Tibial nerve (tissue), 4 donors: ENCODE data around the gene NUP188. TPM values are rescaled to one million over a fixed set of nuclear protein-coding genes. Genes with fewer than 3 reads are reported as not detected.
"Not testable (repeated sequence)": the region's sequence is repeated elsewhere in the genome, so short reads cannot be mapped to it uniquely, and the experiment has no call there.

Source experiments
- DNase-seq, 2 donors: peaks; one replicate each; pipeline ENCODE4 v3.0.0-alpha.2; 2019; ENCODE audit warnings: low spot score in 2 of 2
- H3K27ac ChIP-seq, 4 donors: fragments of 200-600 bp; sonication (generic) in 3 of 4; one replicate each; pipeline ENCODE4 v1.5.1; 2017 to 2019; ENCODE audit warnings: mild to moderate bottlenecking in 1 of 4
- H3K27me3 ChIP-seq, 2 donors: fragments of 200-600 bp; sonication (generic) in 1 of 2; one replicate each; pipeline versions ENCODE4 v1.5.1 to v1.6.0; 2017 to 2019
- H3K36me3 ChIP-seq, 3 donors: fragments of 200-600 bp; sonication (generic); one replicate each; pipeline ENCODE4 v1.5.1; 2018 to 2019
- H3K4me1 ChIP-seq, 4 donors: fragments of 200-600 bp; sonication (generic) in 3 of 4; one replicate each; pipeline ENCODE4 v1.5.1; 2017 to 2019
- H3K4me3 ChIP-seq, 4 donors: fragments of 200-600 bp; sonication (generic) in 3 of 4; one replicate each; pipeline ENCODE4 v1.5.1; 2017 to 2019; ENCODE audit warnings: mild to moderate bottlenecking in 1 of 4, moderate library complexity in 1 of 4
- H3K9me3 ChIP-seq, 4 donors: fragments of 200-600 bp; sonication (generic) in 3 of 4; one replicate each; pipeline ENCODE4 v1.5.1; 2017 to 2019
- EP300 ChIP-seq, 2 donors: sonication (generic); formaldehyde crosslinking; IDR thresholded peaks; one replicate each; pipeline ENCODE4 v1.6.1; 2017; ENCODE audit warnings: antibody characterized with exemption in 2 of 2, mild to moderate bottlenecking in 1 of 2
- POLR2A ChIP-seq, 2 donors: fragments of 450-650 bp; IDR thresholded peaks; one replicate each; pipeline ENCODE4 v1.6.1; 2017; ENCODE audit warnings: antibody characterized with exemption in 2 of 2, mild to moderate bottlenecking in 2 of 2, moderate library complexity in 2 of 2
- WGBS, 2 donors: methylation state at CpG; one replicate each; pipeline ENCODE4 v1.1.5; 2018; 5-methylcytosine and 5-hydroxymethylcytosine counted together
- total RNA-seq, 4 donors: library from RNA; depleted of rRNA; stranded (reverse); fragments of >200 nt; gene quantifications; one replicate each; pipeline ENCODE4 v1.1.0, GENCODE V29; 2016
- TF ChIP-seq, protein P1 (sequence below), 5 experiments: fragments of 200-600 bp in 3 of 5; fragments of 450-650 bp in 2 of 5; sonication (generic) in 3 of 5; IDR thresholded peaks; one replicate each; pipeline ENCODE4 v1.5.1; 2016 to 2019; ENCODE audit warnings: antibody characterized with exemption in 5 of 5, mild to moderate bottlenecking in 3 of 5, moderate library complexity in 2 of 5

The NUP188 gene
- total RNA-seq, 4 donors from 2014 or later = 22.9 to 76.5 (median 43.5) TPM

GRCh38 chr9:128998462-128998861 is 51.0 kb downstream of the NUP188 start:
- 91 to 92% methylated on average over 6 of the region's 6 CpGs for WGBS, 2 donors
- H3K4me1 ChIP-seq = peaks cover 0 to 4% (median 0%) of the 10 kb centered on the region in 4 donors
- TF ChIP-seq EP300 (IDR thresholded peaks at IDR 0.05) (no peak), POLR2A (IDR thresholded peaks at IDR 0.05) (no peak)
- TF ChIP-seq, protein P1, sequence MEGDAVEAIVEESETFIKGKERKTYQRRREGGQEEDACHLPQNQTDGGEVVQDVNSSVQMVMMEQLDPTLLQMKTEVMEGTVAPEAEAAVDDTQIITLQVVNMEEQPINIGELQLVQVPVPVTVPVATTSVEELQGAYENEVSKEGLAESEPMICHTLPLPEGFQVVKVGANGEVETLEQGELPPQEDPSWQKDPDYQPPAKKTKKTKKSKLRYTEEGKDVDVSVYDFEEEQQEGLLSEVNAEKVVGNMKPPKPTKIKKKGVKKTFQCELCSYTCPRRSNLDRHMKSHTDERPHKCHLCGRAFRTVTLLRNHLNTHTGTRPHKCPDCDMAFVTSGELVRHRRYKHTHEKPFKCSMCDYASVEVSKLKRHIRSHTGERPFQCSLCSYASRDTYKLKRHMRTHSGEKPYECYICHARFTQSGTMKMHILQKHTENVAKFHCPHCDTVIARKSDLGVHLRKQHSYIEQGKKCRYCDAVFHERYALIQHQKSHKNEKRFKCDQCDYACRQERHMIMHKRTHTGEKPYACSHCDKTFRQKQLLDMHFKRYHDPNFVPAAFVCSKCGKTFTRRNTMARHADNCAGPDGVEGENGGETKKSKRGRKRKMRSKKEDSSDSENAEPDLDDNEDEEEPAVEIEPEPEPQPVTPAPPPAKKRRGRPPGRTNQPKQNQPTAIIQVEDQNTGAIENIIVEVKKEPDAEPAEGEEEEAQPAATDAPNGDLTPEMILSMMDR (IDR thresholded peaks at IDR 0.05) = no peak
- H3K27me3 ChIP-seq = no peaks in the 10 kb centered on the region
- H3K9me3 ChIP-seq = no peaks in the 10 kb centered on the region
- H3K4me3 ChIP-seq = no peak overlapping the region
- H3K36me3 ChIP-seq = peaks cover 2 to 100% (median 50%) of the 10 kb centered on the region in 3 donors
- DNase-seq = no peak
- H3K27ac ChIP-seq = no peak overlapping the region

- H3K36me3 ChIP-seq = peaks cover 0 to 99% (median 38%) of the 10 kb centered on the region in 3 donors
- 76 to 91% methylated on average over 13 of the region's 13 CpGs for WGBS, 2 donors
- TF ChIP-seq EP300 (IDR thresholded peaks at IDR 0.05) (no peak), POLR2A (IDR thresholded peaks at IDR 0.05) (no peak)
- TF ChIP-seq, protein P1 (IDR thresholded peaks at IDR 0.05) = no peak
- H3K27ac ChIP-seq = no peak overlapping the region
- H3K27me3 ChIP-seq = no peaks in the 10 kb centered on the region
- no peak overlapping the region for H3K4me3 ChIP-seq
- no peak for DNase-seq
- H3K4me1 ChIP-seq = peaks cover 0 to 4% (median 0%) of the 10 kb centered on the region in 4 donors
- no peaks in the 10 kb centered on the region for H3K9me3 ChIP-seq
Measured at GRCh38 chr9:128999581-129000206, 52.2 kb downstream of the NUP188 start.

- Histone ChIP-seq H3K27me3 (no peaks in the 10 kb centered on the region), H3K4me3 (no peak overlapping the region), H3K36me3 (peaks cover 0 to 99% (median 32%) of the 10 kb centered on the region in 3 donors), H3K9me3 (no peaks in the 10 kb centered on the region), H3K27ac (peak overlapping the region in 1 of 4 donors; percentile 11), H3K4me1 (peaks cover 0 to 7% (median 0%) of the 10 kb centered on the region in 4 donors)
- no peak for TF ChIP-seq POLR2A (IDR thresholded peaks at IDR 0.05)
- no peak for TF ChIP-seq EP300 (IDR thresholded peaks at IDR 0.05)
- TF ChIP-seq, protein P1 (IDR thresholded peaks at IDR 0.05) = no peak
- 95 to 99% methylated on average over 8 to 9 of the region's 10 CpGs for WGBS, 2 donors
- no peak for DNase-seq
Measured at GRCh38 chr9:129001504-129002325, 54.2 kb downstream of the NUP188 start.

DNA sequence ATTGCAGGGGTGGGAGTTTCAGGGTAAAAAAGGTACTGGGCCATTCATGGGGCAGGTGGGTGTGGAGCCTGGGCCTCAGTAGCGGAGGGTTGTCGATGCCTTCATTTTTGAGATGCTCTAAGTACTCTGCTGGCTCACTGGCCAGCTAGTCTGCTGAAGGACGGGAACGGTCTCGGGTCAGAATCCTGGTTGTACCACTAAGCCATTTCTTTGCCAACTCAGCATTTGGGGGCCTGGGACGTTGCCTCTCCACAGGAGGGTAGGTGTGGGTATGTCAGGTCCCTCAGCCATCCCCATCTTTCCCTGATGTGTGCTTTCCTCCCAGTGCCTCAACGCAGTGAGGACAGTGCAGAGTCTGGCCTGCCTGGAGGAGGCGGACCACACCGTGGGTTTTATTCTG is 55.5 kb downstream of the NUP188 start:
- Histone ChIP-seq H3K4me3 (no peak overlapping the region), H3K27me3 (no peaks in the 10 kb centered on the region), H3K27ac (no peak overlapping the region), H3K4me1 (peaks cover 0 to 19% (median 10%) of the 10 kb centered on the region in 4 donors), H3K36me3 (peaks cover 0 to 97% (median 28%) of the 10 kb centered on the region in 3 donors), H3K9me3 (no peaks in the 10 kb centered on the region)
- TF ChIP-seq EP300 (IDR thresholded peaks at IDR 0.05) (no peak), POLR2A (IDR thresholded peaks at IDR 0.05) (no peak)
- TF ChIP-seq, protein P1 (IDR thresholded peaks at IDR 0.05) = no peak
- DNase-seq = no peak
- 93 to 98% methylated on average over 9 of the region's 9 CpGs for WGBS, 2 donors

- not testable (repeated sequence) for H3K27ac ChIP-seq, H3K9me3 ChIP-seq, H3K27me3 ChIP-seq, DNase-seq, H3K4me3 ChIP-seq
- Histone ChIP-seq H3K36me3 (peaks cover 0 to 97% (median 18%) of the 10 kb centered on the region in 3 donors), H3K4me1 (peaks cover 0 to 24% (median 10%) of the 10 kb centered on the region in 4 donors)
- 93 to 94% methylated on average over 6 of the region's 6 CpGs for WGBS, 2 donors
Measured at GRCh38 chr9:129004173-129004572, 56.7 kb downstream of the NUP188 start.
